HepG2 (cell line): ENCODE measurements around the gene BLVRB. TPM values are rescaled to one million over a fixed set of nuclear protein-coding genes. Genes with fewer than 3 reads are reported as not detected.
A peak's percentile ranks its signal among the peaks of the same experiment; 100 is the strongest.

Source experiments
- ATM ChIP-seq: fragments of 450-650 bp; IDR thresholded peaks from 2 replicates; pipeline ENCODE4 v1.7.1; 2017; ENCODE audit warnings: mild to moderate bottlenecking, borderline replicate concordance
- CBX1 ChIP-seq: IDR thresholded peaks from one replicate; pipeline ENCODE4 v1.6.1; 2016; ENCODE audit warnings: antibody characterized with exemption, low read depth
- FOXK2 ChIP-seq: fragments of 450-650 bp; IDR thresholded peaks from 2 replicates; pipeline ENCODE4 v1.6.1; 2016
- GTF3A ChIP-seq: sonication (generic); formaldehyde crosslinking; conservative IDR thresholded peaks from 2 replicates; pipeline ENCODE4 v1.4.0; 2020; ENCODE audit warnings: mild to moderate bottlenecking, missing genetic modification reagents
- HMG20B ChIP-seq: conservative IDR thresholded peaks from 2 replicates; pipeline ENCODE4 v1.6.1; 2016; ENCODE audit warnings: missing genetic modification reagents, missing compliant biosample characterization
- IRF2 ChIP-seq: IDR thresholded peaks from 2 replicates; pipeline ENCODE4 v1.6.1; 2018; ENCODE audit warnings: missing genetic modification reagents, missing compliant biosample characterization
- KAT8 ChIP-seq: IDR thresholded peaks from 2 replicates; pipeline ENCODE4 v1.6.1; 2016; ENCODE audit warnings: missing genetic modification reagents, missing compliant biosample characterization
- LRRFIP1 ChIP-seq: sonication (generic); formaldehyde crosslinking; conservative IDR thresholded peaks from 2 replicates; pipeline ENCODE4 v1.4.0; 2020; ENCODE audit warnings: missing genetic modification reagents
- ZFP36 ChIP-seq: fragments of 150-350 bp; IDR thresholded peaks from 2 replicates; pipeline ENCODE4 v1.6.1; 2018; ENCODE audit warnings: borderline replicate concordance, low read length, low read depth; ENCODE audit not compliant: partially characterized antibody
- ZNF143 ChIP-seq: sonication (generic); formaldehyde crosslinking; IDR thresholded peaks from 2 replicates; pipeline ENCODE4 v1.4.0; 2020; ENCODE audit warnings: missing genetic modification reagents
- ZNF30 ChIP-seq: sonication (generic); formaldehyde crosslinking; IDR thresholded peaks from 2 replicates; pipeline ENCODE4 v1.5.0; 2020; ENCODE audit warnings: mild to moderate bottlenecking, missing genetic modification reagents
- ZNF451 ChIP-seq: sonication (generic); formaldehyde crosslinking; IDR thresholded peaks from 2 replicates; pipeline ENCODE4 v1.5.0; 2020; ENCODE audit warnings: mild to moderate bottlenecking, missing genetic modification reagents
- ZNF564 ChIP-seq: sonication (generic); formaldehyde crosslinking; IDR thresholded peaks from 2 replicates; pipeline ENCODE4 v1.8.1; 2023; ENCODE audit warnings: mild to moderate bottlenecking, missing genetic modification reagents
- ZNF569 ChIP-seq: sonication (generic); formaldehyde crosslinking; IDR thresholded peaks from 2 replicates; pipeline ENCODE4 v1.5.0; 2020; ENCODE audit warnings: mild to moderate bottlenecking, missing genetic modification reagents, moderate library complexity, borderline replicate concordance
- ZNF652 ChIP-seq: IDR thresholded peaks from 2 replicates; pipeline ENCODE4 v1.6.1; 2016; ENCODE audit warnings: low read depth, borderline replicate concordance
- ZNF709 ChIP-seq: sonication (generic); formaldehyde crosslinking; IDR thresholded peaks from 2 replicates; pipeline ENCODE4 v1.5.0; 2020; ENCODE audit warnings: mild to moderate bottlenecking, missing genetic modification reagents
- polyA plus RNA-seq, 8 experiments: library from polyadenylated mRNA; depleted of rRNA in 3 of 8; stranded (reverse) in 7 of 8; unstranded in 1 of 8; fragments of >200 nt; fragmentation: Illumina TruSeq in 4 of 8; extraction: Trizol in 4 of 8; gene quantifications; 2 replicates each; pipeline versions ENCODE4 v1.2.1 to v1.2.3, GENCODE V29; 2011 to 2016; ENCODE audit warnings: low read depth in 4 of 8, missing spikeins in 1 of 8, mixed read lengths in 1 of 8; ENCODE audit not compliant: insufficient read depth in 1 of 8
- total RNA-seq, 5 experiments: library from RNA; depleted of rRNA; stranded (reverse); fragments of >200 nt; fragmentation: Illumina TruSeq; extraction: Trizol; gene quantifications; 2 replicates each; pipeline ENCODE4 v1.2.3, GENCODE V29; 2016; ENCODE audit warnings: low read depth in 1 of 5
- TF ChIP-seq, protein P1 (sequence below): sonication (generic); formaldehyde crosslinking; IDR thresholded peaks from one replicate; pipeline ENCODE4 v1.5.1; 2020; ENCODE audit warnings: mild to moderate bottlenecking, missing genetic modification reagents; ENCODE audit errors: not compliant biosample characterization
- TF ChIP-seq, protein P2 (sequence below): sonication (generic); formaldehyde crosslinking; conservative IDR thresholded peaks from 2 replicates; pipeline ENCODE4 v1.4.0; 2020; ENCODE audit warnings: missing genetic modification reagents

BLVRB gene
- total and polyA plus RNA-seq, 2 of the 13 experiments (the other 11 are each of a cell fraction or from before 2014, with no cell fraction given) = 25.9 to 51.4 TPM

DNA sequence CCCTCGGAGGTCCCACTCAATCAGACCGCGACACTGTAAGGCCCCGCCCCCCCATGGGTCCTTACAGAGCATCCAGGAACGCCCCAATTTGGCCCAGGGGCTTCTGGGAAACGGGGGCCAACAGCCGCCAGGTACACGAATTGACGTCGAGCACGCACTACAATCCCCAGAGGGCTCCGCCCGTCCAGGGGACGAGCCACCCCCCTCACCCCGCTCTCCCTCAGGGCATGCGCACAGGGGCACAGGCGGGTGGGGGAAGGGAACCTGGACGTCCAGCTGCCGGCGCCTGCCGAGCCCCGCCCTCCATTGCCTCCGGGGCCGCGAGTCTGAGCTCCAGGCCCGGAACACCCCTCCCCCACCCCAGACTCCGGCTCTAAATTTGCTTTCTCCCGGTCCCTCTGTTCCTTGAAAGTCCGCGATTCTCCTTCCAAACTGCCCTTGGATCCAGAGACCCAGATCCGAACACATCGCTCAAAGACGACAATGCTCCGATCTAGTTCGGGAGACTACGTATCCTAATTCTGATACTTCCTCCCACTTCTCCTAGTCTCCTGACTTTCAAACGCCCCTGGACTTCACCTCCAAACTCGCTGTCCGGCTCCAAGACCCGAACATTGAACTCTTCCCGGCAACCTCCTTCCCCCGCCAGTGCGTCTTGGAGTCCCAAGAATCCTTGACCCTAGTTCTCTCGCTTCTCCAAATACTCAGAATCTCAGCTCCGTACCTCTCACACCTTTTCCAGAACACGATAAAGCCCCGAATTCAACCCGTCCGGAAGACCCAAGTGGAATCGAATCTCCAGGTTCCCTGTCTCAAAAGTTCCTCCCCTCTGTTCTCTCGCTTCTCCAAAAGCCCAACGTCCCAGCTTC, 22.2 kb downstream of the BLVRB start (continued):
- TF ChIP-seq ZNF30 (CRISPR knock-in tag) (no peak), LRRFIP1 (CRISPR knock-in tag) (no peak), ZNF652 (CRISPR knock-in tag) (no peak), IRF2 (CRISPR knock-in tag) (peak; percentile 72; the same call in 1 of the 2 replicates), KAT8 (CRISPR knock-in tag) (peak; percentile 68), ATM (no peak), FOXK2 (no peak), ZFP36 (no peak), ZNF451 (CRISPR knock-in tag) (no peak), ZNF709 (CRISPR knock-in tag) (no peak), GTF3A (CRISPR knock-in tag) (no peak), HMG20B (CRISPR knock-in tag) (no peak), ZNF143 (peak; percentile 91), ZNF569 (CRISPR knock-in tag) (no peak), ZNF564 (CRISPR knock-in tag) (no peak), CBX1 (peak; percentile 87)
- TF ChIP-seq, protein P1, sequence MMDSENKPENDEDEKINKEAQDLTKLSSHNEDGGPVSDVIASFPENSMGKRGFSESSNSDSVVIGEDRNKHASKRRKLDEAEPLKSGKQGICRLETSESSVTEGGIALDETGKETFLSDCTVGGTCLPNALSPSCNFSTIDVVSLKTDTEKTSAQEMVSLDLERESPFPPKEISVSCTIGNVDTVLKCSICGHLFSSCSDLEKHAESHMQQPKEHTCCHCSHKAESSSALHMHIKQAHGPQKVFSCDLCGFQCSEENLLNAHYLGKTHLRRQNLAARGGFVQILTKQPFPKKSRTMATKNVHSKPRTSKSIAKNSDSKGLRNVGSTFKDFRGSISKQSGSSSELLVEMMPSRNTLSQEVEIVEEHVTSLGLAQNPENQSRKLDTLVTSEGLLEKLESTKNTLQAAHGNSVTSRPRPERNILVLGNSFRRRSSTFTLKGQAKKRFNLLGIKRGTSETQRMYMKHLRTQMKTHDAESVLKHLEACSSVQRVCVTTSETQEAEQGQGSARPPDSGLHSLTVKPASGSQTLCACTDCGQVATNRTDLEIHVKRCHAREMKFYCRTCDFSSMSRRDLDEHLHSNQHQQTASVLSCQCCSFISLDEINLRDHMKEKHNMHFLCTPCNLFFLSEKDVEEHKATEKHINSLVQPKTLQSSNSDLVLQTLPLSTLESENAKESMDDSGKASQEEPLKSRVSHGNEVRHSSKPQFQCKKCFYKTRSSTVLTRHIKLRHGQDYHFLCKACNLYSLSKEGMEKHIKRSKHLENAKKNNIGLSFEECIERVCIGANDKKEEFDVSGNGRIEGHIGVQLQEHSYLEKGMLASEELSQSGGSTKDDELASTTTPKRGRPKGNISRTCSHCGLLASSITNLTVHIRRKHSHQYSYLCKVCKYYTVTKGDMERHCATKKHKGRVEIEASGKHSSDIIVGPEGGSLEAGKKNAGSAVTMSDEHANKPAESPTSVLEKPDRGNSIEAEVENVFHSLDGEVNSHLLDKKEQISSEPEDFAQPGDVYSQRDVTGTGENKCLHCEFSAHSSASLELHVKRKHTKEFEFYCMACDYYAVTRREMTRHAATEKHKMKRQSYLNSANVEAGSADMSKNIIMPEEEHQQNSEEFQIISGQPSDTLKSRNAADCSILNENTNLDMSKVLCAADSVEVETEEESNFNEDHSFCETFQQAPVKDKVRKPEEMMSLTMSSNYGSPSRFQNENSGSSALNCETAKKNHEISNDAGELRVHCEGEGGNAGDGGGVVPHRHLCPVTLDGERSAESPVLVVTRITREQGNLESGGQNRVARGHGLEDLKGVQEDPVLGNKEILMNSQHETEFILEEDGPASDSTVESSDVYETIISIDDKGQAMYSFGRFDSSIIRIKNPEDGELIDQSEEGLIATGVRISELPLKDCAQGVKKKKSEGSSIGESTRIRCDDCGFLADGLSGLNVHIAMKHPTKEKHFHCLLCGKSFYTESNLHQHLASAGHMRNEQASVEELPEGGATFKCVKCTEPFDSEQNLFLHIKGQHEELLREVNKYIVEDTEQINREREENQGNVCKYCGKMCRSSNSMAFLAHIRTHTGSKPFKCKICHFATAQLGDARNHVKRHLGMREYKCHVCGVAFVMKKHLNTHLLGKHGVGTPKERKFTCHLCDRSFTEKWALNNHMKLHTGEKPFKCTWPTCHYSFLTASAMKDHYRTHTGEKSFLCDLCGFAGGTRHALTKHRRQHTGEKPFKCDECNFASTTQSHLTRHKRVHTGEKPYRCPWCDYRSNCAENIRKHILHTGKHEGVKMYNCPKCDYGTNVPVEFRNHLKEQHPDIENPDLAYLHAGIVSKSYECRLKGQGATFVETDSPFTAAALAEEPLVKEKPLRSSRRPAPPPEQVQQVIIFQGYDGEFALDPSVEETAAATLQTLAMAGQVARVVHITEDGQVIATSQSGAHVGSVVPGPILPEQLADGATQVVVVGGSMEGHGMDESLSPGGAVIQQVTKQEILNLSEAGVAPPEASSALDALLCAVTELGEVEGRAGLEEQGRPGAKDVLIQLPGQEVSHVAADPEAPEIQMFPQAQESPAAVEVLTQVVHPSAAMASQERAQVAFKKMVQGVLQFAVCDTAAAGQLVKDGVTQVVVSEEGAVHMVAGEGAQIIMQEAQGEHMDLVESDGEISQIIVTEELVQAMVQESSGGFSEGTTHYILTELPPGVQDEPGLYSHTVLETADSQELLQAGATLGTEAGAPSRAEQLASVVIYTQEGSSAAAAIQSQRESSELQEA (CRISPR knock-in tag) = no peak
- TF ChIP-seq, protein P2, sequence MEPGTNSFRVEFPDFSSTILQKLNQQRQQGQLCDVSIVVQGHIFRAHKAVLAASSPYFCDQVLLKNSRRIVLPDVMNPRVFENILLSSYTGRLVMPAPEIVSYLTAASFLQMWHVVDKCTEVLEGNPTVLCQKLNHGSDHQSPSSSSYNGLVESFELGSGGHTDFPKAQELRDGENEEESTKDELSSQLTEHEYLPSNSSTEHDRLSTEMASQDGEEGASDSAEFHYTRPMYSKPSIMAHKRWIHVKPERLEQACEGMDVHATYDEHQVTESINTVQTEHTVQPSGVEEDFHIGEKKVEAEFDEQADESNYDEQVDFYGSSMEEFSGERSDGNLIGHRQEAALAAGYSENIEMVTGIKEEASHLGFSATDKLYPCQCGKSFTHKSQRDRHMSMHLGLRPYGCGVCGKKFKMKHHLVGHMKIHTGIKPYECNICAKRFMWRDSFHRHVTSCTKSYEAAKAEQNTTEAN = no peak
